ENCODE measurements around the gene CHRNA5.

Gene CHRNA5

GRCh38 chr15:78640527-78641101 is 75.3 kb downstream of the CHRNA5 start:
- DNase-seq (ENCODE audit: low read depth in 3 of 3): no peak

GRCh38 chr15:78641102-78641748 is 75.9 kb downstream of the CHRNA5 start, which contains the start of gene CHRNB4:
Gene CHRNB4 (minus strand): TSS chr15:78641210. CDS start chr15:78641133, 77 bp downstream.
- DNase-seq (ENCODE audit: low read depth in 3 of 3): no peak

DNA sequence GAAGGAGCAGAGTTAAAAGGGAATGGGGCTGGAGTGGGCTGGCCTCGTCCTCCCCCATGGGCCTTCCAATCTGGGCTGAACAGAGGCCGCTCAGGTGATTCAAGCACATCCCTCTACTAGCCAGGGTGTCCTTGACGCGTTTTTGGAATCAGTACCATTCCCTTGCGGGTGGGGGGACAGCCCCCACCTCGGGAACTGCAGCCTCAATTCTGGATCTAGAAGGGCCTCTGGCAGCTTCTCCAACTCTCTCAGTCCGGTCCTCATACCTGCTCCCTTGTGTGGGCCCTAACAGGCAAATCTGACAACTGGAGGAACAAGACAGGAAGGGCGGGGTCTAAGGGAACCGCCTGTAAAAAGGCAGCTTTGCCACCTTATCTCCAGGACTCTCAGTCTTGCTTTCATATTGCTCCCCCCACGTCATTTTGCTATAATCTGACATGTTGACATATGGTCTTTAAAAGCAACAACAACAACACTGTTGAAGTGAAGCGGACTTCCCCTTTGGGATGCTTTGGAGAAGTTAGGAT is 76.5 kb downstream of the CHRNA5 start:
- no peak for DNase-seq (ENCODE audit: low read depth in 3 of 3)

DNA sequence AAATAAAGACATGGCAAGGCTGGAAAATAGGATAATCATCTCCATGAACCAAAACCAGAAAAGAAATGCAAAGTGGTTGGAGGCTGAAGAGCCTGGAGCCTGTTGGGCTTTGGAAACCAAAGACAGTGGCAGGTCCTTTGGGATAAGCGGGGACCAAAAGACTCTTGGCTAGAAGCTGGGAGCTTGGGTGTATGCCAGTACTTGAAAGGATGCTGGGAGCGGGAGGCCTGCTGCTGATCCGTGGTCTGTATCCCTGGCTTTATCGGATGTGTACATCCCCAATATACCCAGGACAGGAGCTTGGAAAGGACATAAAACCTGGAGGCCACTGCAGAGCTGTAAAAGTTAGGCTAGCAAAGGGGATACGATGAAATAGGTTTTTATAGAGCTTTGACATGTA is 77.0 kb downstream of the CHRNA5 start:
- DNase-seq (ENCODE audit: low read depth in 3 of 3): no peak

All from stimulated activated CD4-positive, alpha-beta T cell treated with anti-CD3 and anti-CD28 coated beads, TNF-alpha, amount 100 ng/mL, for 48 hours (primary cell).